ENCODE data around the gene CDC20.

The CDC20 gene

DNA sequence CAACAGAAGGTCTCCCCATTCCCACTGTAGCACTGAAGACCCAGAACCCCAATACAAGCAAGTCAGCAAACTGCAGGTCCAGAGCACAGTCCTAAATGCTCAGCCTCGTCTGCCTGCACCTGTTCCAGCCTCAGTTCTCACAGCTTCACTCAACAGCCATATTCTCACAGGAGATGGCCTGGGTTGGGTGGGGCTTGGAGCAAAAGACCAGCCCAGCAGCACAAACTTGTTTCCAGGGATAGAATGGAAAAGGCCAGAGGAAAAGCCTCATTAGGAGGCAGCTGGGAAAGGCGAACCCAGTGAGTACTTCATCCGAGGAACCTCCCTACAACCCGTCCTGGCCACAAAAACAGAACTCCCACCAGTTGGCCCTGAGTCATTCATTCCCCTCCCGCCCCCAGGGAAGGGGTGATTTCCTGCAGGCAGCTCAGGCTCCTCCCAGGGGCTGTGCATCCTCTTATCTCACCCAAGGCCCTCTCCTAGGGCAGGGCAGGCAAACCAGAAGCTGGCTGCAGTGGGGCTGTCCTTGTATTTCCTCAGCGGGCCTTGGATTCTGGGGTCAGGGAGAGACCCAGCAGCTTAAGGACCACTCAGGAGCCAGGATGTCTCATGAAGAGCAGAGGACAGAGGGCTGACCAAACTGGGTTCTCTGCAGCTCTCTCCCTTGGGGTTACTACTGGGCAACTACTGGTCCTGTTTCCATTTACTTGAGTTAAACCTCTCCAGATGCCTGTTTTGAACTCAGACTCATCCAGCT, 28.6 kb upstream of the CDC20 start:
- peak; percentile 79 for DNase-seq

- DNase-seq, result no peak
Measured at GRCh38 chr1:43331688-43332087, 27.1 kb upstream of the CDC20 start.

DNA sequence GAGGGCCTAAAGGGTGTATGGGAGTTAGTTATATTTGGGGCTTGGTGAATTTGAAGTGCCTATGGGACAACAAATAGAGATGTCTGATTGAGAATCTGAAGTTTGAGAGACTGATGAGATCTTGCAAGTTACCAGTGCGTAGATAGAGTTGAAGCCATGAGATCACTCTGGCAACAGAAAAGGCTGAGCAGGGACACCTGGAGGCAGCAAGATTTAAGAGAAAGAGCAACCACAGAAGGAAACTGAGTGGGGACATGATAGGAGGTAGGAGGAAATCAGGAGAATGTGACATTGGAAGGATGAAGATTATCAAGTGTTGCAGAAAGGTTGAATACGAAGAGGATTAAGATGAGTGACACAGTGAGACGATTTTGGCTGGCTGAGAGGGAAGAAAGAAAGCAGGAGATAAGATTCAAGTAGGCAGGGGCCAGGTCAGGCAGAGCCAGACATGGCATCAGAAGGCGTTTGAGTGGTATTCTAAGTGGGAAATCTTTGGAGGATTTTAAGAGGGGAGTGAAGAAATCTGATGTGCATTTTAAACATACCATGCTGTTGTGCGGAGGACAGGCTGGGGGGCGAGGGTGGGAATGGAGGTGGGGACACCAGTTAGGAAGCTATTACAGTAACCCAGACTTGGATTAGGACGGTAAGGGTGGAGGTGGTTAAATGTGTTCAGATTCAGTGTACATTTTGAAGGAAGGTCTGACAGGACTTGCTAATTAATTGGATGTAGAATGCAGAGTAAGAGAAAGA, 24.2 kb upstream of the CDC20 start:
- DNase-seq, result peak; percentile 17

DNA sequence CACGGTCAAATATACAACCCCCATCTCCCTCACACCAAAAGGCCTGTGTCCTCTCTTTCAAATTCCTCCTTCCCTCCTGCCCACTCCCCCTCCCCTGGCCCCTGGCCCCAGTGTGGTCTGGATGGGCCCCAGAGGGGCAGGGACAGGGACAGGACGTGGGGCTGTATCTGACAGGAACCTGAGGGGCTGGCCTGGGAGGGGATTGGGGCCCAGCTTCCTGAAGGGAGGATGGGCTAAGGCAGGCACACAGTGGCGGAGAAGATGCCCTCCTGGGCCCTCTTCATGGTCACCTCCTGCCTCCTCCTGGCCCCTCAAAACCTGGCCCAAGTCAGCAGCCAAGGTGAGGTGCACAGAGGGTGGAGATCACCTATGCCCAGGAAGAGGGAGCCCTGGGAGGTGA, 21.2 kb upstream of the CDC20 start, which contains the start of gene MPL:
TSS of gene MPL (plus strand) at position 231 of the 400 bp plus-strand sequence. CDS start at position 262, 31 bp downstream.
- DNase-seq, result no peak

GRCh38 chr1:43338001-43338400, 20.8 kb upstream of the CDC20 start:
- DNase-seq, result no peak

GRCh38 chr1:43339584-43340232, 19.1 kb upstream of the CDC20 start:
- no peak for DNase-seq

DNA sequence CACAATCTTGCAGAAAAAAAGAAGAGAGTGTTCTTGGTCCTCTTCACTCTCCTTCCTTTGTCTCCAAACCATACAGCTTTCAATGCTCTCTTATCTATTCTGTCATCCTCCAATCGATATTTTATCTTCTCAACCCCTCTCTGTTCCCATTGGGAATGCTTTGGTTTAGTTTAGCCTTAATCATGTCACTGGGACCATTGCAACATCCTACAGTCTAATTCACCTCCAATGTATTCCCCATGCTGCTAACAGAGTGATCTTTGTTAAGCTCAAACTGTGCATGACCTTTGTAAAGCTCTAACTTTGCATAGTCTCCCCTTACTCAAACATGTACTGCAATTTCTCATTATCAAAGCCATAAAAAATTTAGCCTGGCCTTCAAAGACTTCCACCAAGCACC, 18.2 kb upstream of the CDC20 start:
- DNase-seq, result no peak

DNA sequence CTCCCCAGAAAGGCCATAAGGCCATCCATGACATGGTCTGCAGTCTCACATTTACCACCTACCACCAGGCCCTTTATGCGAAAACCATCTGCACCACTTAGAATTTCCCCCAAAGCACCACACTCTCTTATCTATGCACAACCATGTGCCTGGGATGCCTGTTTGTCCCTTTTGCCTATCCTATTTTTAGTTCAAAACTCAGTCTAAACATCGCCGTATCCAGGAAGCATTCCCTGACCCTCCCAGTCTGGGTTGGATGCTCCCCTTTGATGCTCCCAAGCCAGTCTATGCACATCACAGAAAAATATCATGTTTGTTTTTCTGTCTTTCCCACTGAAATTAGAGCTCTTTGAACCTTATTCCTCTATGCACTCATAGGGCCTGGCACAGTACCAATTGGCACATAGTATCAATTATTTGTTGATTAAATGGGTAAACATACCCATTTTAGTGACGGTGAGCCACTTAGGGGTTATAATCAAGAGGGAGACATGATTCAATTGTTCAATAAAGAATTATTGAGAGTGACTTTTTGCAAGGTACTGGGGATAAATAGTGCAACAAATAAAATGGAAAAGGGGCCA, 14.4 kb upstream of the CDC20 start:
- DNase-seq, result no peak

DNA sequence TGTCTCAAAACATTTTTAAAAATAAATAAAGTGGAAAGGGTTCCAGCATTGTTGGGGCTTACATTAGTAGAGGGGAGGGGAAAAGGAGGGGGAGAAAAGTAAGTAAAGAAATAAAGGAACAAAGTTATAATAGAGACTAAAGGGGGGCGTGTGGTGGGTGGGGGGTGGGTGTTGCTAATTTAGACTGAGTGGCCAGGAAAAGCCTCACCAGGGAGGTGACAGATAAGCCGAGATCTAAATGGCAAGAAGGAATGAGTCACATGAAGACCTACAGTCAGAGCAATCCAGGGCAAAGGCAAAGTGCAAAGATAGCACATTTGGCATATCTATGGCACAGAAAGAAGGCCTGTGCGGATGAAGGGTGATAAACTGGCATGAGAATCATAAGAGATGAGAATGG, 13.7 kb upstream of the CDC20 start:
- DNase-seq, result no peak

GRCh38 chr1:43346636-43347035, 12.1 kb upstream of the CDC20 start:
- no peak for DNase-seq

GRCh38 chr1:43348343-43348808, 10.4 kb upstream of the CDC20 start:
- no peak for DNase-seq

GRCh38 chr1:43348809-43349593, 9.8 kb upstream of the CDC20 start:
- peak; percentile 77 for DNase-seq

GRCh38 chr1:43349594-43350306, 9.0 kb upstream of the CDC20 start:
- no peak for DNase-seq

DNA sequence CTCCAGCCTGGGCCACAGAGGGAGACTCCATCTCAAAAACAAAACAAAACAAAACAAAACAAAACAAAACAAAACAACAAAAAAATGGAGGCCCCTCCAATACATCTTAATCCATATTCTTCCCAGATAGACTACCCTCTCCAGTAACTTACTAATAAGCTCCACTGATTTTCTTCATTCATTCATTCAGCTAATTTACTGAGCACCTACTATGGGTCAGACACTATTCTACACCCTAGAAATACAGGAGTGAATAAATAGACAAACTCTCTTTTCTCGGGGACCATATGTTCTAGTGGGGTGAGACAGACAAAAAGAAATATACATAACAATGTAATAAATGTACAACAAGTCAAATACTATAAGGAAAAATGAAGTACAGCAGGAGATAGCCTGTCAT, 7.8 kb upstream of the CDC20 start:
- no peak for DNase-seq

- no peak for DNase-seq
Measured at GRCh38 chr1:43351421-43352350, 7.1 kb upstream of the CDC20 start.

GRCh38 chr1:43352351-43352705, 6.5 kb upstream of the CDC20 start:
- no peak for DNase-seq

- DNase-seq, result no peak
Measured at GRCh38 chr1:43352881-43353280, 5.9 kb upstream of the CDC20 start.

DNA sequence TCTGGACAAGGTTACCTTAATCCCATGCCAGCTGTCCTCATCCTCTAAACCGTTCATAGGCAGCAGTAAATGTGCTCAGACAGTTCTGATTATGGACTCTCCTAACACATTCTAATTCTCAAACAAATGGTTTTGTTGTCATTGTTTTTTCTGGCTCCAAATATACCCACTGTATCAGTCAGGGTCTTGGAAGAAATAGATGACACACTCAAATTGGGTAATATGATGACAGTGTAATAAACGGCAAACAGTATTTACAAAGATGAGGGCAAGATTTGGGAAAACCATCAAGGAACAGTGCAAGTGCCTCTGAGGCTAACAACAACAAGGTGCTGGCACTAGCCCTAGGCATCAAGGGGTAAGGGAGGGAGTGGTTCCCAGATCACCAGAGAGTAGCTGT, 4.3 kb upstream of the CDC20 start:
- DNase-seq, result no peak

- no peak for DNase-seq
Measured at GRCh38 chr1:43354936-43355335, 3.8 kb upstream of the CDC20 start.

DNA sequence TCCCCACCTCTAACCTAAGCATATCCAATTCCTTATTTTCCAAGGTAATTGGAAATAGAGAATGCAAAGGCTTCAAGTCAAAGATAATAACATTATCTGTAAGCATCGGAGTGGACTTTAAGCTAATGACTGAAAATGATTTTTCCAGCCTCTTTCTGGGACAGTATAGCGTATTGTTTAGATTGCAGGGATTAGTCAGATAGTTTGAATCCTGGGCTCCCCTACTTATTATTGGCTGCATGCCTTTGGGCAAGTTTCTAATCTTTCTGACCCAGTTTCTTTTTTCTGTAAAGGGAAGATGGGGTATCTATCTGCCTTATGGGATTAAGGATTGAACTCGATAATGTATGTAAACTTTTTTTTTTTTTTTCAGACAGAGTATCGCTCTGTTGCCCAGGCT, 1.5 kb upstream of the CDC20 start:
- no peak for DNase-seq

Data from activated effector memory CD4-positive, alpha-beta T cell treated with anti-CD3 and anti-CD28 coated beads, Interleukin-2, amount 50 U/mL, for 16 hours (primary cell).